Measurements from ENCODE around the gene POLRMT.

- TF ChIP-seq, protein P1, sequence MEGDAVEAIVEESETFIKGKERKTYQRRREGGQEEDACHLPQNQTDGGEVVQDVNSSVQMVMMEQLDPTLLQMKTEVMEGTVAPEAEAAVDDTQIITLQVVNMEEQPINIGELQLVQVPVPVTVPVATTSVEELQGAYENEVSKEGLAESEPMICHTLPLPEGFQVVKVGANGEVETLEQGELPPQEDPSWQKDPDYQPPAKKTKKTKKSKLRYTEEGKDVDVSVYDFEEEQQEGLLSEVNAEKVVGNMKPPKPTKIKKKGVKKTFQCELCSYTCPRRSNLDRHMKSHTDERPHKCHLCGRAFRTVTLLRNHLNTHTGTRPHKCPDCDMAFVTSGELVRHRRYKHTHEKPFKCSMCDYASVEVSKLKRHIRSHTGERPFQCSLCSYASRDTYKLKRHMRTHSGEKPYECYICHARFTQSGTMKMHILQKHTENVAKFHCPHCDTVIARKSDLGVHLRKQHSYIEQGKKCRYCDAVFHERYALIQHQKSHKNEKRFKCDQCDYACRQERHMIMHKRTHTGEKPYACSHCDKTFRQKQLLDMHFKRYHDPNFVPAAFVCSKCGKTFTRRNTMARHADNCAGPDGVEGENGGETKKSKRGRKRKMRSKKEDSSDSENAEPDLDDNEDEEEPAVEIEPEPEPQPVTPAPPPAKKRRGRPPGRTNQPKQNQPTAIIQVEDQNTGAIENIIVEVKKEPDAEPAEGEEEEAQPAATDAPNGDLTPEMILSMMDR (IDR thresholded peaks at IDR 0.05 in 4 of 5, conservative IDR thresholded peaks at IDR 0.05 in 1 of 5), result no peak
- no peak for TF ChIP-seq POLR2A (IDR thresholded peaks at IDR 0.05)
These were observed 30.4 kb upstream of the POLRMT start for GRCh38 chr19:663682-664117.
